KMS-11 (cell line): Measurements from ENCODE around the gene TSEN2.

Experiments used
- H2AFZ ChIP-seq: fragments of 200-600 bp; sonication (generic); 2 replicates; pipeline ENCODE4 v1.6.1; 2016; ENCODE audit warnings: antibody characterized with exemption, mixed run types, low read depth
- H3K27ac ChIP-seq: fragments of 200-600 bp; sonication (generic); 2 replicates; pipeline ENCODE4 v1.6.1; 2016; ENCODE audit warnings: mild to moderate bottlenecking, mixed run types
- H3K27me3 ChIP-seq: fragments of 200-600 bp; sonication (generic); 2 replicates; pipeline ENCODE4 v1.6.1; 2017; ENCODE audit warnings: mild to moderate bottlenecking, low read depth, mixed run types, moderate library complexity; ENCODE audit not compliant: insufficient read depth
- H3K36me3 ChIP-seq: fragments of 200-600 bp; sonication (generic); 2 replicates; pipeline ENCODE4 v1.6.1; 2017; ENCODE audit warnings: mild to moderate bottlenecking, mixed run types; ENCODE audit not compliant: insufficient read depth
- H3K4me1 ChIP-seq: fragments of 200-600 bp; sonication (generic); 2 replicates; pipeline ENCODE4 v1.6.1; 2016; ENCODE audit warnings: mild to moderate bottlenecking, low read depth, mixed run types; ENCODE audit not compliant: poor library complexity, severe bottlenecking
- H3K4me2 ChIP-seq: fragments of 200-600 bp; sonication (generic); 2 replicates; pipeline ENCODE4 v1.7.0; 2016; ENCODE audit warnings: mild to moderate bottlenecking, mixed run types
- H3K4me3 ChIP-seq: fragments of 200-600 bp; sonication (generic); IDR thresholded peaks from 2 replicates; pipeline ENCODE4 v1.6.1; 2017; ENCODE audit warnings: low read depth, low read length, mixed read lengths; ENCODE audit not compliant: insufficient read depth
- H3K79me2 ChIP-seq: fragments of 200-600 bp; sonication (generic); 2 replicates; pipeline ENCODE4 v1.6.1; 2016; ENCODE audit warnings: low read depth, mixed run types; ENCODE audit not compliant: insufficient read depth
- H3K9ac ChIP-seq: fragments of 200-600 bp; sonication (generic); 2 replicates; pipeline ENCODE4 v1.6.1; 2016; ENCODE audit warnings: mild to moderate bottlenecking, mixed run types
- H4K20me1 ChIP-seq: fragments of 200-600 bp; sonication (generic); 2 replicates; pipeline ENCODE4 v1.6.1; 2016; ENCODE audit warnings: mild to moderate bottlenecking, mixed run types; ENCODE audit not compliant: insufficient read depth
- CTCF ChIP-seq: fragments of 200-600 bp; sonication (generic); conservative IDR thresholded peaks from 2 replicates; pipeline ENCODE4 v1.6.1; 2017; ENCODE audit warnings: low read depth, mild to moderate bottlenecking, antibody characterized with exemption, low read length, moderate library complexity, mixed read lengths

TSEN2 gene

GRCh38 chr3:12462159-12462947 lies 21.9 kb upstream of the TSEN2 start:
- no peak for TF ChIP-seq CTCF
- H3K4me1 ChIP-seq = no peaks in the 10 kb centered on the region
- no peak overlapping the region for H2AFZ ChIP-seq
- H4K20me1 ChIP-seq = no peaks in the 10 kb centered on the region
- H3K27ac ChIP-seq = no peak overlapping the region
- H3K9ac ChIP-seq = no peak overlapping the region
- H3K4me2 ChIP-seq = no peak overlapping the region
- no peaks in the 10 kb centered on the region for H3K36me3 ChIP-seq
- no peaks in the 10 kb centered on the region for H3K27me3 ChIP-seq
- no peak overlapping the region for H3K4me3 ChIP-seq
- H3K79me2 ChIP-seq = no peaks in the 10 kb centered on the region

- Histone ChIP-seq H3K4me3 (no peak overlapping the region), H3K4me1 (no peaks in the 10 kb centered on the region), H4K20me1 (no peaks in the 10 kb centered on the region), H2AFZ (no peak overlapping the region), H3K79me2 (no peaks in the 10 kb centered on the region), H3K36me3 (no peaks in the 10 kb centered on the region), H3K27me3 (no peaks in the 10 kb centered on the region), H3K4me2 (no peak overlapping the region), H3K9ac (no peak overlapping the region), H3K27ac (no peak overlapping the region)
- TF ChIP-seq CTCF = no peak
Observed at GRCh38 chr3:12463686-12464085, 20.6 kb upstream of the TSEN2 start.

DNA sequence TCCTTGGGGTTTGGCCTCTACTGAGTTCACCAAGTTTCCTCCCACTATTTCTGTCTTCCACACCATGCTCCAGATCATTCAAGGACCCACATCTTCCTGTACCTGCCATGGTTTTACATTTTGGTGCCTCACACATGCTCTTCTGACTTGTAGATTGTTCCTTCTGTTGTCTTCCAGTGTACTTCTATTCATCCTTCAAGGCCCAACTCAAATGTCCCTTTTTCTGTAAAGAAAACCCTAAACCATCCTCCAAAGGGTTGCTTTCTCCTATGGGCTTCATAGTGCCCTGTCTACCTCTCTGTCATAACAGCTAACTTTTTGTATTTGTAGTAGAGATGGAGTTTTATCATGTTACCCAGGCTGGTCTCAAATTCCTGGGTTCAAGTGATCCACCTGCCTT lies 20.1 kb upstream of the TSEN2 start:
- no peaks in the 10 kb centered on the region for H4K20me1 ChIP-seq
- no peak overlapping the region for H3K9ac ChIP-seq
- no peak for TF ChIP-seq CTCF
- no peaks in the 10 kb centered on the region for H3K27me3 ChIP-seq
- H3K4me3 ChIP-seq = no peak overlapping the region
- no peak overlapping the region for H3K27ac ChIP-seq
- H3K36me3 ChIP-seq = no peaks in the 10 kb centered on the region
- no peaks in the 10 kb centered on the region for H3K79me2 ChIP-seq
- H3K4me2 ChIP-seq = no peak overlapping the region
- H2AFZ ChIP-seq = no peak overlapping the region
- no peaks in the 10 kb centered on the region for H3K4me1 ChIP-seq

GRCh38 chr3:12465151-12465835 lies 19.0 kb upstream of the TSEN2 start:
- no peak overlapping the region for H3K9ac ChIP-seq
- no peak overlapping the region for H3K27ac ChIP-seq
- TF ChIP-seq CTCF = no peak
- H3K27me3 ChIP-seq = no peaks in the 10 kb centered on the region
- no peak overlapping the region for H3K4me3 ChIP-seq
- H2AFZ ChIP-seq = no peak overlapping the region
- no peaks in the 10 kb centered on the region for H4K20me1 ChIP-seq
- H3K4me1 ChIP-seq = no peaks in the 10 kb centered on the region
- no peaks in the 10 kb centered on the region for H3K36me3 ChIP-seq
- H3K79me2 ChIP-seq = no peaks in the 10 kb centered on the region
- no peak overlapping the region for H3K4me2 ChIP-seq
